HepG2 (cell line): ENCODE measurements around the gene KCNK15. TPM values are rescaled to one million over a fixed set of nuclear protein-coding genes. Genes with fewer than 3 reads are reported as not detected.

Experiments
- AGO1 ChIP-seq: fragments of 200-400 bp; formaldehyde crosslinking; IDR thresholded peaks from 2 replicates; pipeline ENCODE4 v1.6.1; 2017; ENCODE audit warnings: mild to moderate bottlenecking, low read depth, low read length, moderate library complexity; ENCODE audit not compliant: poor library complexity, severe bottlenecking
- CEBPG ChIP-seq: IDR thresholded peaks from 2 replicates; pipeline ENCODE4 v1.6.1; 2016
- DMAP1 ChIP-seq: IDR thresholded peaks from 2 replicates; pipeline ENCODE4 v1.6.1; 2016
- ETV5 ChIP-seq: IDR thresholded peaks from 2 replicates; pipeline ENCODE4 v1.6.1; 2018; ENCODE audit warnings: missing biosample characterization, missing genetic modification reagents, inconsistent platforms, borderline replicate concordance
- FIP1L1 ChIP-seq: fragments of 200-400 bp; formaldehyde crosslinking; IDR thresholded peaks from 2 replicates; pipeline ENCODE4 v1.6.1; 2018; ENCODE audit warnings: low read depth, mild to moderate bottlenecking, low read length, moderate library complexity, borderline replicate concordance; ENCODE audit not compliant: insufficient read depth
- HIVEP1 ChIP-seq: sonication (generic); formaldehyde crosslinking; IDR thresholded peaks from 2 replicates; pipeline ENCODE4 v1.4.0; 2020; ENCODE audit warnings: mild to moderate bottlenecking, missing genetic modification reagents
- KAT8 ChIP-seq: IDR thresholded peaks from 2 replicates; pipeline ENCODE4 v1.6.1; 2016; ENCODE audit warnings: missing genetic modification reagents, missing compliant biosample characterization
- KMT2A ChIP-seq: sonication (generic); formaldehyde crosslinking; IDR thresholded peaks from 2 replicates; pipeline ENCODE4 v1.4.0; 2020; ENCODE audit warnings: missing genetic modification reagents
- REXO4 ChIP-seq: sonication (generic); formaldehyde crosslinking; IDR thresholded peaks from 2 replicates; pipeline ENCODE4 v1.8.0; 2022; ENCODE audit warnings: missing genetic modification reagents, mild to moderate bottlenecking, borderline replicate concordance
- SKIL ChIP-seq: sonication (generic); formaldehyde crosslinking; IDR thresholded peaks from 2 replicates; pipeline ENCODE4 v1.8.0; 2022; ENCODE audit warnings: missing genetic modification reagents, mild to moderate bottlenecking, moderate library complexity, borderline replicate concordance
- SMC3 ChIP-seq: IDR thresholded peaks from 2 replicates; pipeline ENCODE4 v1.6.1; 2011; ENCODE audit warnings: low read length, improper control_type of control experiment
- SMYD3 ChIP-seq: sonication (generic); formaldehyde crosslinking; IDR thresholded peaks from 2 replicates; pipeline ENCODE4 v1.8.1; 2023; ENCODE audit warnings: mild to moderate bottlenecking, missing genetic modification reagents
- YEATS2 ChIP-seq: sonication (generic); formaldehyde crosslinking; IDR thresholded peaks from 2 replicates; pipeline ENCODE4 v1.4.0; 2020; ENCODE audit warnings: missing genetic modification reagents, borderline replicate concordance
- ZBTB33 ChIP-seq: sonication (generic); formaldehyde crosslinking; IDR thresholded peaks from 2 replicates; pipeline ENCODE4 v1.4.0; 2020; ENCODE audit warnings: missing genetic modification reagents
- ZFP41 ChIP-seq: sonication (generic); formaldehyde crosslinking; IDR thresholded peaks from 2 replicates; pipeline ENCODE4 v1.4.0; 2020; ENCODE audit warnings: mild to moderate bottlenecking, missing genetic modification reagents, borderline replicate concordance
- ZNF121 ChIP-seq: sonication (generic); formaldehyde crosslinking; IDR thresholded peaks from 2 replicates; pipeline ENCODE4 v1.5.0; 2020; ENCODE audit warnings: mild to moderate bottlenecking, missing genetic modification reagents
- ZNF253 ChIP-seq: sonication (generic); formaldehyde crosslinking; IDR thresholded peaks from 2 replicates; pipeline ENCODE4 v1.8.0; 2022; ENCODE audit warnings: mild to moderate bottlenecking, missing genetic modification reagents, borderline replicate concordance
- ZNF292 ChIP-seq: sonication (generic); formaldehyde crosslinking; IDR thresholded peaks from 2 replicates; pipeline ENCODE4 v1.8.1; 2022; ENCODE audit warnings: mild to moderate bottlenecking, low read depth, missing genetic modification reagents, borderline replicate concordance
- ZNF326 ChIP-seq: sonication (generic); formaldehyde crosslinking; IDR thresholded peaks from 2 replicates; pipeline ENCODE4 v1.4.0; 2020; ENCODE audit warnings: missing genetic modification reagents, borderline replicate concordance
- ZNF431 ChIP-seq: sonication (generic); formaldehyde crosslinking; IDR thresholded peaks from 2 replicates; pipeline ENCODE4 v1.9.0; 2022; ENCODE audit warnings: missing genetic modification reagents, low read depth, mild to moderate bottlenecking, borderline replicate concordance
- ZNF570 ChIP-seq: sonication (generic); formaldehyde crosslinking; IDR thresholded peaks from 2 replicates; pipeline ENCODE4 v1.4.0; 2020; ENCODE audit warnings: mild to moderate bottlenecking, missing genetic modification reagents, borderline replicate concordance
- ZNF7 ChIP-seq: IDR thresholded peaks from 2 replicates; pipeline ENCODE4 v1.6.1; 2016; ENCODE audit warnings: missing biosample characterization, missing genetic modification reagents
- polyA plus RNA-seq, 8 experiments: library from polyadenylated mRNA; depleted of rRNA in 3 of 8; stranded (reverse) in 7 of 8; unstranded in 1 of 8; fragments of >200 nt; fragmentation: Illumina TruSeq in 4 of 8; extraction: Trizol in 4 of 8; gene quantifications; 2 replicates each; pipeline versions ENCODE4 v1.2.1 to v1.2.3, GENCODE V29; 2011 to 2016; ENCODE audit warnings: low read depth in 4 of 8, missing spikeins in 1 of 8, mixed read lengths in 1 of 8; ENCODE audit not compliant: insufficient read depth in 1 of 8
- total RNA-seq, 5 experiments: library from RNA; depleted of rRNA; stranded (reverse); fragments of >200 nt; fragmentation: Illumina TruSeq; extraction: Trizol; gene quantifications; 2 replicates each; pipeline ENCODE4 v1.2.3, GENCODE V29; 2016; ENCODE audit warnings: low read depth in 1 of 5
- TF ChIP-seq, protein P1 (sequence below): sonication (generic); formaldehyde crosslinking; IDR thresholded peaks from 2 replicates; pipeline ENCODE4 v1.4.0; 2020; ENCODE audit warnings: mild to moderate bottlenecking, missing genetic modification reagents
- TF ChIP-seq, protein P2 (sequence below): IDR thresholded peaks from 2 replicates; pipeline ENCODE4 v1.6.1; 2018; ENCODE audit warnings: missing genetic modification reagents

Gene KCNK15
- total and polyA plus RNA-seq, 2 of the 13 experiments (the other 11 are each of a cell fraction or from before 2014, with no cell fraction given) = 0.03 TPM; not detected in 1

- TF ChIP-seq SKIL (CRISPR knock-in tag) = no peak
- TF ChIP-seq KMT2A (CRISPR knock-in tag) = no peak
- TF ChIP-seq, protein P1, sequence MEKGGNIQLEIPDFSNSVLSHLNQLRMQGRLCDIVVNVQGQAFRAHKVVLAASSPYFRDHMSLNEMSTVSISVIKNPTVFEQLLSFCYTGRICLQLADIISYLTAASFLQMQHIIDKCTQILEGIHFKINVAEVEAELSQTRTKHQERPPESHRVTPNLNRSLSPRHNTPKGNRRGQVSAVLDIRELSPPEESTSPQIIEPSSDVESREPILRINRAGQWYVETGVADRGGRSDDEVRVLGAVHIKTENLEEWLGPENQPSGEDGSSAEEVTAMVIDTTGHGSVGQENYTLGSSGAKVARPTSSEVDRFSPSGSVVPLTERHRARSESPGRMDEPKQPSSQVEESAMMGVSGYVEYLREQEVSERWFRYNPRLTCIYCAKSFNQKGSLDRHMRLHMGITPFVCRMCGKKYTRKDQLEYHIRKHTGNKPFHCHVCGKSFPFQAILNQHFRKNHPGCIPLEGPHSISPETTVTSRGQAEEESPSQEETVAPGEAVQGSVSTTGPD (CRISPR knock-in tag) = no peak
- TF ChIP-seq ZNF7 (CRISPR knock-in tag) = no peak
- no peak for TF ChIP-seq ZNF121 (CRISPR knock-in tag)
- TF ChIP-seq KAT8 = no peak
- peak; percentile 55; the same call in 1 of the 2 replicates for TF ChIP-seq ZNF253 (CRISPR knock-in tag)
- TF ChIP-seq FIP1L1 = no peak
- TF ChIP-seq HIVEP1 (CRISPR knock-in tag) = 0 out of 2 replicates have a peak, but pooled peaks have one; percentile 20
- TF ChIP-seq SMYD3 (CRISPR knock-in tag) = no peak
- TF ChIP-seq ZNF326 (CRISPR knock-in tag) = no peak
- 0 out of 2 replicates have a peak, but pooled peaks have one; percentile 18 for TF ChIP-seq ETV5 (CRISPR knock-in tag)
- 0 out of 2 replicates have a peak, but pooled peaks have one; percentile 41 for TF ChIP-seq REXO4
- TF ChIP-seq ZNF570 (CRISPR knock-in tag) = no peak
- peak; percentile 40; the same call in 1 of the 2 replicates for TF ChIP-seq CEBPG (CRISPR knock-in tag)
- TF ChIP-seq ZNF292 (CRISPR knock-in tag) = no peak
- no peak for TF ChIP-seq DMAP1 (CRISPR knock-in tag)
- peak; percentile 61 for TF ChIP-seq ZBTB33
- TF ChIP-seq AGO1 = no peak
- TF ChIP-seq, protein P2, sequence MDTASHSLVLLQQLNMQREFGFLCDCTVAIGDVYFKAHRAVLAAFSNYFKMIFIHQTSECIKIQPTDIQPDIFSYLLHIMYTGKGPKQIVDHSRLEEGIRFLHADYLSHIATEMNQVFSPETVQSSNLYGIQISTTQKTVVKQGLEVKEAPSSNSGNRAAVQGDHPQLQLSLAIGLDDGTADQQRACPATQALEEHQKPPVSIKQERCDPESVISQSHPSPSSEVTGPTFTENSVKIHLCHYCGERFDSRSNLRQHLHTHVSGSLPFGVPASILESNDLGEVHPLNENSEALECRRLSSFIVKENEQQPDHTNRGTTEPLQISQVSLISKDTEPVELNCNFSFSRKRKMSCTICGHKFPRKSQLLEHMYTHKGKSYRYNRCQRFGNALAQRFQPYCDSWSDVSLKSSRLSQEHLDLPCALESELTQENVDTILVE (CRISPR knock-in tag) = no peak
- no peak for TF ChIP-seq ZFP41
- peak; percentile 69 for TF ChIP-seq SMC3
- TF ChIP-seq YEATS2 = no peak
- no peak for TF ChIP-seq ZNF431 (CRISPR knock-in tag)
These were observed 1.7 kb downstream of the KCNK15 start (continued) for GRCh38 chr20:44747166-44748004.
